H1 (cell line): ENCODE results near the gene RABL3. TPM values are rescaled to one million over a fixed set of nuclear protein-coding genes. Genes with fewer than 3 reads are reported as not detected.

Source experiments
- CTCF ChIA-PET: fragments of 300-600 bp; sonication (Branson Sonifier 250); formaldehyde crosslinking; loops from one replicate; lab custom pipeline; 2021; ENCODE audit not compliant: partially characterized antibody; lab: Charles Lee
- POLR2A ChIA-PET: fragments of 300-600 bp; sonication (Branson Sonifier 250); formaldehyde crosslinking; loops from one replicate; lab custom pipeline; 2021; ENCODE audit warnings: inconsistent platforms; ENCODE audit not compliant: partially characterized antibody; lab: Charles Lee
- DNase-seq, 2 experiments: peaks; one replicate each; pipeline versions ENCODE4 v3.0.0 to v3.0.0-alpha.2; 2010 to 2022; ENCODE audit warnings: low spot score in 2 of 2, low read depth in 1 of 2, mixed read lengths in 1 of 2
- FAIRE-seq: peaks from 2 replicates; lab custom pipeline; 2011; peaks lifted over from hg19 to GRCh38; lab: Jason Lieb, UNC
- H2AFZ ChIP-seq: 2 replicates; pipeline ENCODE4 v1.8.1; 2012; ENCODE audit warnings: low read length, inconsistent platforms
- H2AK5ac ChIP-seq: 2 replicates; pipeline ENCODE4 v1.6.1; 2013; ENCODE audit warnings: low read depth, low read length
- H2BK120ac ChIP-seq: replicated peaks from 2 replicates; pipeline ENCODE3; 2013; ENCODE audit warnings: low read depth, low read length, inconsistent platforms
- H2BK12ac ChIP-seq: 2 replicates; pipeline ENCODE4 v1.6.1; 2013; ENCODE audit warnings: low read depth, low read length
- H2BK15ac ChIP-seq: 2 replicates; pipeline ENCODE4 v1.6.1; 2013; ENCODE audit warnings: low read length
- H2BK20ac ChIP-seq: 2 replicates; pipeline ENCODE4 v1.6.1; 2013; ENCODE audit warnings: low read length
- H2BK5ac ChIP-seq: 2 replicates; pipeline ENCODE4 v1.6.1; 2013; ENCODE audit warnings: low read depth, low read length
- H3K14ac ChIP-seq: 2 replicates; pipeline ENCODE4 v1.6.1; 2013; ENCODE audit warnings: inconsistent platforms; ENCODE audit not compliant: insufficient read length
- H3K18ac ChIP-seq: 2 replicates; pipeline ENCODE4 v1.6.1; 2013; ENCODE audit warnings: low read length; ENCODE audit errors: extremely low read depth
- H3K23ac ChIP-seq: 2 replicates; pipeline ENCODE4 v1.6.1; 2013; ENCODE audit warnings: inconsistent platforms; ENCODE audit not compliant: insufficient read length
- H3K23me2 ChIP-seq: 2 replicates; pipeline ENCODE4 v1.6.1; 2013; ENCODE audit warnings: low read depth, low read length
- H3K27ac ChIP-seq: 2 replicates; pipeline ENCODE4 v1.6.1; 2011; ENCODE audit warnings: low read depth, low read length, inconsistent platforms
- H3K27me3 ChIP-seq, 4 experiments: replicated peaks in 1 of 4; 1 replicate in 1 of 4; 2 replicates in 3 of 4; pipeline versions ENCODE4 v1.6.1 to v1.8.1; 2011 to 2013; ENCODE audit warnings: low read length in 3 of 4, mild to moderate bottlenecking in 3 of 4, inconsistent platforms in 2 of 4, mixed read lengths in 2 of 4, moderate library complexity in 1 of 4; ENCODE audit not compliant: control insufficient read depth in 3 of 4, insufficient read depth in 3 of 4; ENCODE audit errors: extremely low read depth in 1 of 4
- H3K36me3 ChIP-seq, 4 experiments: 2 replicates each; pipeline versions ENCODE4 v1.6.1 to v1.8.1; 2011 to 2013; ENCODE audit warnings: mild to moderate bottlenecking in 4 of 4, low read length in 3 of 4, moderate library complexity in 2 of 4, control low read depth in 1 of 4, inconsistent platforms in 1 of 4; ENCODE audit not compliant: insufficient read depth in 4 of 4, control insufficient read depth in 2 of 4
- H3K4ac ChIP-seq: replicated peaks from 2 replicates; pipeline ENCODE3; 2013; ENCODE audit warnings: low read length, low read depth, mixed read lengths, inconsistent platforms; ENCODE audit not compliant: insufficient read length
- H3K4me1 ChIP-seq, 4 experiments: replicated peaks in 1 of 4; 1 replicate in 1 of 4; 2 replicates in 3 of 4; pipeline versions ENCODE4 v1.6.1 to v1.8.1; 2011 to 2013; ENCODE audit warnings: low read length in 3 of 4, inconsistent platforms in 2 of 4, mixed read lengths in 1 of 4; ENCODE audit not compliant: insufficient read depth in 4 of 4, control insufficient read depth in 3 of 4
- H3K4me2 ChIP-seq, 2 experiments: 2 replicates each; pipeline versions ENCODE4 v1.6.1 to v1.8.1; 2011 to 2013; ENCODE audit warnings: low read depth in 2 of 2, low read length in 2 of 2, control low read depth in 1 of 2, inconsistent platforms in 1 of 2, mild to moderate bottlenecking in 1 of 2; ENCODE audit not compliant: insufficient read depth in 1 of 2
- H3K4me3 ChIP-seq, 4 experiments: fragments of 200-600, 300-600 bp in 1 of 4; sonication (generic), shearing (Covaris generic), sonication (Bioruptor Twin) in 1 of 4; 2 replicates each; pipeline versions ENCODE4 v1.5.1 to v1.8.1; 2011 to 2016; ENCODE audit warnings: low read length in 4 of 4, low read depth in 3 of 4, control low read depth in 2 of 4, inconsistent platforms in 2 of 4, mild to moderate bottlenecking in 2 of 4, mixed read lengths in 1 of 4, moderate library complexity in 1 of 4; ENCODE audit not compliant: insufficient read depth in 2 of 4; ENCODE audit errors: extremely low read depth in 1 of 4
- H3K56ac ChIP-seq: replicated peaks from 2 replicates; pipeline ENCODE3; 2013; ENCODE audit warnings: low read depth, mild to moderate bottlenecking, mixed read lengths, low read length, inconsistent platforms; ENCODE audit not compliant: insufficient read length
- H3K79me1 ChIP-seq: 2 replicates; pipeline ENCODE4 v1.6.1; 2013; ENCODE audit warnings: low read depth, low read length, control low read depth
- H3K79me2 ChIP-seq, 2 experiments: 2 replicates each; pipeline versions ENCODE4 v1.6.1 to v1.8.1; 2012 to 2013; ENCODE audit warnings: low read length in 2 of 2, mild to moderate bottlenecking in 2 of 2, inconsistent platforms in 1 of 2; ENCODE audit not compliant: insufficient read depth in 2 of 2, control insufficient read depth in 1 of 2
- H3K9ac ChIP-seq, 4 experiments: replicated peaks in 1 of 4; 1 replicate in 1 of 4; 2 replicates in 3 of 4; pipeline versions ENCODE4 v1.6.1 to v1.8.1; 2011 to 2013; ENCODE audit warnings: low read depth in 3 of 4, low read length in 3 of 4, control low read depth in 2 of 4, mild to moderate bottlenecking in 2 of 4, moderate library complexity in 2 of 4, inconsistent platforms in 1 of 4; ENCODE audit errors: extremely low read depth in 1 of 4
- H3K9me3 ChIP-seq, 2 experiments: 2 replicates each; pipeline versions ENCODE4 v1.6.1 to v1.8.1; 2012 to 2013; ENCODE audit warnings: mild to moderate bottlenecking in 2 of 2, moderate library complexity in 2 of 2, control low read depth in 1 of 2, inconsistent platforms in 1 of 2, low read depth in 1 of 2, low read length in 1 of 2, mixed read lengths in 1 of 2; ENCODE audit not compliant: insufficient read depth in 2 of 2
- H4K20me1 ChIP-seq, 2 experiments: replicated peaks in 1 of 2; 2 replicates each; pipeline versions ENCODE3 to v1.8.1; 2011 to 2013; ENCODE audit warnings: inconsistent platforms in 2 of 2, low read length in 2 of 2, mild to moderate bottlenecking in 1 of 2; ENCODE audit not compliant: insufficient read depth in 2 of 2, control insufficient read depth in 1 of 2
- H4K5ac ChIP-seq: 2 replicates; pipeline ENCODE4 v1.6.1; 2013; ENCODE audit warnings: low read length, low read depth, mixed read lengths, inconsistent platforms; ENCODE audit not compliant: insufficient read length
- H4K8ac ChIP-seq: 2 replicates; pipeline ENCODE4 v1.8.0; 2013; ENCODE audit warnings: mild to moderate bottlenecking, moderate library complexity, low read length, inconsistent platforms; ENCODE audit not compliant: insufficient read depth; ENCODE audit errors: extremely low read depth
- H4K91ac ChIP-seq: replicated peaks from 2 replicates; pipeline ENCODE3; 2013; ENCODE audit warnings: low read length, mixed read lengths, inconsistent platforms; ENCODE audit not compliant: insufficient read length
- MAFK ChIP-seq: IDR thresholded peaks from 2 replicates; pipeline ENCODE4 v1.6.1; 2012; ENCODE audit warnings: low read depth, mild to moderate bottlenecking, improper control_type of control experiment, low read length
- POLR2A ChIP-seq, 2 experiments: IDR thresholded peaks; 1 replicate in 1 of 2; 2 replicates in 1 of 2; pipeline ENCODE4 v1.6.1; 2011; ENCODE audit warnings: low read depth in 2 of 2, low read length in 2 of 2, mild to moderate bottlenecking in 2 of 2; ENCODE audit errors: control extremely low read depth in 1 of 2
- SAP30 ChIP-seq: fragments of 300-600 bp; sonication (generic); IDR thresholded peaks from 2 replicates; pipeline ENCODE4 v1.7.1; 2012; ENCODE audit warnings: low read length, moderate library complexity, mild to moderate bottlenecking, inconsistent platforms; ENCODE audit not compliant: insufficient read depth, insufficient replicate concordance
- SIRT6 ChIP-seq: IDR thresholded peaks from one replicate; pipeline ENCODE4 v1.7.1; 2012; ENCODE audit warnings: low read length, inconsistent platforms
- polyA plus RNA-seq, 7 experiments: library from polyadenylated mRNA; depleted of rRNA in 3 of 7; stranded (reverse) in 5 of 7; unstranded in 2 of 7; fragments of >200 nt in 5 of 7; fragments of 200-250 nt in 2 of 7; gene quantifications; 1 replicate in 5 of 7; 2 replicates in 1 of 7; 4 replicates in 1 of 7; pipeline versions ENCODE4 v1.2.1 to v1.2.3, GENCODE V29; 2011 to 2013; ENCODE audit warnings: missing spikeins in 2 of 7, mixed read lengths in 2 of 7
- total RNA-seq: library from RNA; stranded (reverse); fragmentation: NEBNext Ultra II Directional; extraction: Animal tissue kit (Norgen Biotek cat#: 25700); gene quantifications from 2 replicates; pipeline ENCODE4 v1.2.1, GENCODE V29; 2021

Gene RABL3
- total and polyA plus RNA-seq, 2 of the 8 experiments (the other 6 are each of a cell fraction or from before 2014, with no cell fraction given): 4.4 to 19.2 TPM

- Histone ChIP-seq H3K18ac (no peak overlapping the region), H3K36me3 (peaks cover 0 to 33% (median 13%) of the 10 kb centered on the region in 4 experiments; a peak in 4 of 8 replicates), H2BK5ac (no peak overlapping the region), H2BK20ac (no peak overlapping the region), H3K27me3 (no peaks in the 10 kb centered on the region), H2BK12ac (no peak overlapping the region), H2AK5ac (no peak overlapping the region), H2AFZ (no peak overlapping the region), H3K23me2 (no peaks in the 10 kb centered on the region), H3K27ac (no peak overlapping the region), H4K8ac (no peak overlapping the region), H3K14ac (no peak overlapping the region), H3K9me3 (no peaks in the 10 kb centered on the region), H3K23ac (no peak overlapping the region), H4K91ac (no peak overlapping the region), H3K9ac (no peak overlapping the region), H2BK15ac (no peak overlapping the region), H3K79me2 (peaks cover 0 to 35% of the 10 kb centered on the region in 2 experiments; a peak in 2 of 4 replicates), H3K4me1 (peaks cover 0 to 9% (median 0%) of the 10 kb centered on the region in 4 experiments; a peak in 2 of 7 replicates), H3K4me3 (no peak overlapping the region), H3K4me2 (no peak overlapping the region), H3K79me1 (peaks cover 2% of the 10 kb centered on the region; the same call in 1 of the 2 replicates), H3K56ac (no peak overlapping the region), H3K4ac (no peak overlapping the region), H2BK120ac (no peak overlapping the region), H4K20me1 (no peaks in the 10 kb centered on the region)
- ChIA-PET POLR2A (no interaction called here), CTCF (no interaction called here)
- no peak for FAIRE-seq
- no peak for DNase-seq
- no peak for TF ChIP-seq SIRT6
- no peak for TF ChIP-seq SAP30
- TF ChIP-seq MAFK: no peak
- TF ChIP-seq POLR2A (IDR thresholded peaks at IDR 0.05; ENCODE audit: control extremely low read depth in 1 of 2, low read depth in 2 of 2, low read length in 2 of 2): no peak
- TF ChIP-seq, all 59 proteins: peak for 0
- no peak overlapping the region for H4K5ac ChIP-seq
Measured at GRCh38 chr3:120773932-120774331, 31.6 kb upstream of the RABL3 start.
